ENCODE measurements around the gene NSL1.

Gene NSL1

GRCh38 chr1:212701910-212702309, 89.7 kb downstream of the NSL1 start:
- DNase-seq, result no peak

GRCh38 chr1:212700892-212701819, 90.4 kb downstream of the NSL1 start:
- DNase-seq, result peak; percentile 69

- no peak for DNase-seq
Observed at GRCh38 chr1:212700223-212700891, 91.2 kb downstream of the NSL1 start.

- DNase-seq, result peak; percentile 6
Observed at GRCh38 chr1:212699625-212700222, 91.9 kb downstream of the NSL1 start, which contains the start of gene BATF3. TSS of gene BATF3 (minus strand) at chr1:212699840. CDS start at chr1:212699762, 78 bp downstream.

- DNase-seq, result peak; percentile 21
Observed at GRCh38 chr1:212699104-212699624, 92.4 kb downstream of the NSL1 start.

- DNase-seq, result no peak
Observed at GRCh38 chr1:212698467-212699103, 93.0 kb downstream of the NSL1 start.

- DNase-seq, result no peak
Observed at GRCh38 chr1:212696721-212697331, 94.8 kb downstream of the NSL1 start.

- peak; percentile 68 for DNase-seq
Observed at GRCh38 chr1:212692774-212693644, 98.6 kb downstream of the NSL1 start.

- no peak for DNase-seq
Observed at GRCh38 chr1:212691561-212692071, 100.0 kb downstream of the NSL1 start.

GRCh38 chr1:212690816-212691403, 100.7 kb downstream of the NSL1 start:
- DNase-seq, result no peak

- DNase-seq, result no peak
Observed at GRCh38 chr1:212689758-212690529, 101.6 kb downstream of the NSL1 start.

- DNase-seq, result no peak
Observed at GRCh38 chr1:212689196-212689725, 102.3 kb downstream of the NSL1 start.

- DNase-seq, result peak; percentile 46
Observed at GRCh38 chr1:212688341-212689047, 103.1 kb downstream of the NSL1 start.

GRCh38 chr1:212687811-212688210, 103.8 kb downstream of the NSL1 start:
- DNase-seq, result no peak

- DNase-seq, result no peak
Observed at GRCh38 chr1:212686591-212686990, 105.0 kb downstream of the NSL1 start.

- DNase-seq, result no peak
Observed at GRCh38 chr1:212686069-212686468, 105.5 kb downstream of the NSL1 start.

- no peak for DNase-seq
Observed at GRCh38 chr1:212685429-212685828, 106.1 kb downstream of the NSL1 start.

GRCh38 chr1:212684521-212685090, 107.0 kb downstream of the NSL1 start:
- DNase-seq, result no peak

- no peak for DNase-seq
Observed at GRCh38 chr1:212684076-212684475, 107.5 kb downstream of the NSL1 start.

Data from HCEC 1CT (cell line).